GM10248 (cell line): ENCODE measurements around the gene CLN6.

Experiments
- CTCF ChIA-PET: fragments of 300-600 bp; sonication (Branson Sonifier 250); formaldehyde crosslinking; extraction: SDS; loops from one replicate; lab custom pipeline; 2021; ENCODE audit warnings: antibody characterized with exemption; lab: Yijun Ruan, JAX
- POLR2A ChIA-PET: fragments of 350-650 bp; sonication (Branson Sonifier 250); formaldehyde crosslinking; extraction: SDS; loops from one replicate; lab custom pipeline; 2020; ENCODE audit warnings: antibody characterized with exemption; lab: Yijun Ruan, JAX
- DNase-seq: peaks from one replicate; pipeline ENCODE4 v3.0.0; 2012; ENCODE audit errors: extremely low spot score
- CTCF ChIP-seq: IDR thresholded peaks from 2 replicates; pipeline ENCODE4 v1.5.1; 2012; ENCODE audit warnings: mild to moderate bottlenecking, low read depth; ENCODE audit errors: extremely low read depth, missing control alignments, control extremely low read depth

Gene CLN6

DNA sequence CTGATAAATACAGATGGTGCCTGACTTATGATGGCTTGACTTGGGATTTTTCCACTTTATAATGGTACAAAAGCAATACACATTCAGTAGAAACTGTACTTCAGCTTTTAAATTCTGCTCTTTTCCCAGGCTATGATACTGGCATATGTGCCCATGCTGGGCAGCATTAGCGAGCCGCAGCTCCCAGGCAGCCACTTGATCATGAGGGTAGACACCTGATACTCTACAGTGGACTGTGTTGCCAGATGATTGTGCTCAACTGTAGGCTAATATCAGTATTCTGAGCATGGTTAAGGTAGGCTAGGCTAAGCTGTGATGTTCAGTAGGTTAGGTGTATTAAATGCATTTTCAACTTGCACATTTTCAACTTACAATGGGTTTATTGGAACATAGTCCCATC is 30.4 kb upstream of the CLN6 start:
- no peak for TF ChIP-seq CTCF
- ChIA-PET POLR2A (no interaction called here), CTCF (interaction anchor here (0.8 kb wide), 1 partner anchor 47 kb away, joined by 4 read pairs; no protein-coding TSS in a partner anchor)
- no peak for DNase-seq

DNA sequence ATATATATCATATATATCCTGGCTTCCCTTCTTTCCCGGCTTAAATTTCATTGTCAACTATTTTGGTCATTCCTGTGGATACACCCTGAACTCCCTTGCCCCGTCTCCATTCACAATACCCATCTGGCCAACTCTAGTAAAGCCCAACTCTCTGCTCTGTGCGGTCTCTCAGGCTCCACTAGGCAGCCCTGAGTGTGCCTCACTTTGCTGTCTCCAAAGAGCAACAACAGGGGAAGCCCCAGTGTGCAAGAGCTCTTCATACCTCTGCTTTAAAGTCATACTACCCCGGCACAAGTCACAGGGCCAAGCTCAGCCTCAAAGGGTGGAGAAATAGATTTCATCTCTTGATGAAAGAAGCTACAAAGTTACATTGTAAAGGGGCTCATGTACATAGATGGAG is 29.2 kb upstream of the CLN6 start:
- POLR2A ChIA-PET = no interaction called here
- no peak for TF ChIP-seq CTCF
- no peak for DNase-seq
- CTCF ChIA-PET = no interaction called here

DNA sequence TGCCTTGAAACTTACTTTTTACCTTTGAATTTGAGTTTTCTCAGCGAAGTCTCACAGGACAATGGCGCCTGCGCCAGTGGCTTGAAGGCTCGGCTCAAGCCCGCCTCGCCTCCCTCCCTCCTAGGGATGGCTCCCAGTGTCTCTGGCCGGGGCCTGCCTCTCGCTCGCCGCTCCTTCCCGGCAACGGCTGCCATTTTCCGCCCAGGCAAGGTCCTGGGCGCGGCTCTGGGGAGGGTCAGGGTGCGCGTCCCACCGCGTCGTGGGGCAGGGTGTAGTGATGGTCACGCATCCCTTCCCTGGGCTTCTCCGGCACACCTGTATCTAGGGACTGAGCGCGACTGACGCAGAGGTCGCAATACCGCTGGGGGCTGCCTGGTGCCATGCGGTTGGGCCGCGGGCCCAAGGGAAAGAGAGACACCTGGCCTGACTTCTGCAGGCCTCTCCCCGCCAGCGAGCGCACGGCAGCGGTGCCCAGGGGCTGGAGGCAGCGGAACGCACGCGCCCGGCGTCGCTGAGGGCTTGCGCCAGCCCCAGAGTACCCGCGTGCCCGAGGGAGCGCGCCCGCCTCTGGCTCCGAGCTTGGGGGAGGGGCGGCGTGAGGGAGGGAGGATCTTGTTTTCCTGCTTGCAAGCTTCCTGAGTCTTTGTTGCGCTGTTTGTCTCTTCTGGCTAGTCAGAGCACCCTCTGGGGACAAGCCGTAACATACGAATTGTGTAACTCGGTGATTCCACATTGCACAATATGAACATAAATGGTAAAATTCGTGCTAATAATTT is 27.3 kb upstream of the CLN6 start:
- TF ChIP-seq CTCF = no peak
- DNase-seq = no peak
- ChIA-PET POLR2A (no interaction called here), CTCF (no interaction called here)

- peak; percentile 68 for DNase-seq
- ChIA-PET CTCF (interaction anchor here (0.7 to 3.9 kb wide), 36 partner anchors 9 to 541 kb away, joined by 3 to 57 read pairs (median 6); partner anchors contain the start of gene FEM1B), POLR2A (interaction anchor here (0.6 kb wide), 2 partner anchors 17 to 25 kb away, joined by 3 read pairs; partner anchors contain the start of gene FEM1B)
Observed at GRCh38 chr15:68252925-68253534, 23.5 kb upstream of the CLN6 start.

DNA sequence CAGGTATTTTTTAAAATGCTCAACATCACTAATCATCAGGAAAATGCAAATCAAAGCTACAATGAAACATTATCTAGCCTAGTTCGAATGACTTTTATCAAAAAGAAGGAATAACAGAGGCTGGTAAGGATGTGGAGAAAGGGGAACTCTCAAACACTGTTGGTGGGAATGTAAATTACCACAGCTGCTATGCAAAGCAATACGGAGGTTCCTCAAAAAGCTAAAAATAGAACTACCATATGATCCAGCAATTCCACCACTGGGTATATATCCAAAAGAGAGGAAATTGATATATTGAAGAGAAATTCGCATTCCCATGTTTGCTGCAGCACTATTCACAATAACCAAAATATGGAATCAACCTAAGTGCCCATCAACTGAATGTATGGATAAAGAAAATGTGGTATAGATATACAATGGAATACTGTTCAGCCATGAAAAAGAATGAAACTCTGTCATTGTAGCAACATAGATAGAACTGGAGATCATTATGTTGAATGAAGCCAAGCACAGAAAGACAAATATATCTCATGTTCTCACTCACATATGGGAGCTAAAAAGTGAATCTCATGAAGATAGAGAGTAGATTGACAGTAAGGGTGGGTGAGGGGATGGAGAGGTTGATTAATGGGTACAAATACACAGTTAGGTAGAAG is 19.7 kb upstream of the CLN6 start:
- ChIA-PET CTCF (interaction anchor here (0.7 to 1.8 kb wide), 3 partner anchors 15 to 57 kb away, joined by 3 to 6 read pairs (median 3); no protein-coding TSS in a partner anchor), POLR2A (no interaction called here)
- no peak for TF ChIP-seq CTCF
- DNase-seq = no peak

More at GRCh38 chr15:68252925-68253534, 23.5 kb upstream of the CLN6 start:
- peak; percentile 80 for TF ChIP-seq CTCF

DNA sequence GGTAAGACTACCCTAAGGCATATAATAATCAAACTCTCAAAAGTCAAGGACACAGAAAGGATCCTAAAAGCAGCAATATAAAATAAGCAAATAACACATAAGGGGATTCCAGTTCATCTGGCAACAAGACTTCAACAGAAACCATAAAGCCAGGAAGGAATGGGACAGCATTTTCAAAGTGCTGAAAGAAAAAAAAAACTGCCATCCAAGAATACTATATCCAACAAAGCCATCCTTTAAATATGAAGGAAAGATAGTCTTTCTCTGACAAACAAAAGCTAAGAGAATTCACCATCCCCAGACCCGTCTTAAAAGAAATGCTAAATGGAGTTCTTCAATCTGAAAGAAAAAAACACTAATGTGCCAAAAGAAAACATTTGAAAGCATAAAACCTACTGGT is 14.7 kb upstream of the CLN6 start:
- ChIA-PET POLR2A (no interaction called here), CTCF (interaction anchor here (0.9 to 3.3 kb wide), 2 partner anchors 9 to 62 kb away, joined by 3 to 10 read pairs; no protein-coding TSS in a partner anchor)
- no peak for TF ChIP-seq CTCF
- DNase-seq = no peak
